GM12878 (cell line): ENCODE measurements around the gene DNASE2. TPM values are rescaled to one million over a fixed set of nuclear protein-coding genes. Genes with fewer than 3 reads are reported as not detected.

Experiments
- ATAC-seq: fragments of 200-7000 bp; cut with Tn5 transposase; 3 replicates; pipeline ENCODE4 v1.9.1; 2020; ENCODE audit warnings: mild to moderate bottlenecking, moderate library complexity
- BruUV-seq: library from RNA; stranded (reverse); fragments of 400-500 nt; replicated peaks from 2 replicates; lab custom pipeline; 2021; lab: Mats Ljungman, UMichigan
- CTCF ChIA-PET: fragments of 300-600 bp; sonication (Branson Sonifier 250); formaldehyde crosslinking; extraction: SDS; loops from one replicate; lab custom pipeline; 2021; ENCODE audit warnings: inconsistent platforms; lab: Yijun Ruan, JAX
- POLR2A ChIA-PET: fragments of 350-600 bp; formaldehyde crosslinking; extraction: SDS; loops from one replicate; lab custom pipeline; 2021; ENCODE audit warnings: inconsistent platforms; lab: Charles Lee
- RAD21 ChIA-PET: fragments of 300-600 bp; sonication (Branson Sonifier 250); formaldehyde crosslinking; loops from one replicate; lab custom pipeline; 2023; ENCODE audit warnings: antibody characterized with exemption; ENCODE audit not compliant: unreplicated experiment; lab: Charles Lee
- SMC1A ChIA-PET: fragments of 300-600 bp; sonication (Branson Sonifier 250); formaldehyde crosslinking; loops from one replicate; lab custom pipeline; 2023; ENCODE audit not compliant: unreplicated experiment, uncharacterized antibody; lab: Charles Lee
- DNase-seq: peaks from one replicate; pipeline ENCODE4 v3.0.0-alpha.2; 2011; ENCODE audit warnings: low read depth, low spot score
- FAIRE-seq: peaks from 3 replicates; lab custom pipeline; 2011; peaks lifted over from hg19 to GRCh38; lab: Jason Lieb, UNC
- H2AFZ ChIP-seq: 2 replicates; pipeline ENCODE4 v1.6.0; 2011; ENCODE audit warnings: low read depth, low read length, control low read depth; ENCODE audit not compliant: control insufficient read depth
- H3K27ac ChIP-seq: 2 replicates; pipeline ENCODE4 v1.5.1; 2011; ENCODE audit warnings: control low read depth; ENCODE audit not compliant: control insufficient read depth, insufficient read depth
- H3K27me3 ChIP-seq, 2 experiments: replicated peaks in 1 of 2; 2 replicates each; pipeline versions ENCODE4 v1.6.0 to v1.6.1; 2011; ENCODE audit warnings: low read length in 1 of 2; ENCODE audit not compliant: control insufficient read depth in 2 of 2, insufficient read depth in 2 of 2
- H3K36me3 ChIP-seq, 2 experiments: 2 replicates each; pipeline ENCODE4 v1.5.1; 2011; ENCODE audit warnings: low read length in 1 of 2; ENCODE audit not compliant: control insufficient read depth in 2 of 2, insufficient read depth in 2 of 2
- H3K4me1 ChIP-seq: 2 replicates; pipeline ENCODE4 v1.6.1; 2011; ENCODE audit warnings: mild to moderate bottlenecking, low read length, moderate library complexity, mixed read lengths; ENCODE audit not compliant: control insufficient read depth, insufficient read depth
- H3K4me2 ChIP-seq: 2 replicates; pipeline ENCODE4 v1.6.0; 2011; ENCODE audit warnings: control low read depth; ENCODE audit not compliant: control insufficient read depth, insufficient read depth
- H3K4me3 ChIP-seq: fragments of 200-600 bp; sonication (generic); 2 replicates; pipeline ENCODE4 v1.5.1; 2016
- H3K79me2 ChIP-seq: 2 replicates; pipeline ENCODE4 v1.6.0; 2011; ENCODE audit warnings: low read length; ENCODE audit not compliant: control insufficient read depth, insufficient read depth
- H3K9ac ChIP-seq: 2 replicates; pipeline ENCODE4 v1.8.0; 2011; ENCODE audit warnings: low read length, control low read depth, mixed read lengths; ENCODE audit not compliant: control insufficient read depth, insufficient read depth
- H3K9me3 ChIP-seq: replicated peaks from 3 replicates; pipeline ENCODE4 v1.5.1; 2011; ENCODE audit warnings: mild to moderate bottlenecking, low read length; ENCODE audit not compliant: control insufficient read depth, insufficient read depth
- H4K20me1 ChIP-seq: 2 replicates; pipeline ENCODE4 v1.6.0; 2011; ENCODE audit not compliant: control insufficient read depth, insufficient read depth
- ATF2 ChIP-seq: IDR thresholded peaks from 2 replicates; pipeline ENCODE4 v1.6.1; 2012; ENCODE audit warnings: low read length, inconsistent platforms
- BCL3 ChIP-seq: IDR thresholded peaks from 2 replicates; pipeline ENCODE4 v1.6.1; 2011; ENCODE audit warnings: borderline replicate concordance, low read depth, mild to moderate bottlenecking, moderate library complexity, low read length; ENCODE audit not compliant: insufficient read depth, poor library complexity, severe bottlenecking
- BRCA1 ChIP-seq: IDR thresholded peaks from 2 replicates; pipeline ENCODE4 v1.6.1; 2011; ENCODE audit warnings: low read depth, low read length, improper control_type of control experiment
- IKZF2 ChIP-seq, 2 experiments: fragments of 450-650 bp; IDR thresholded peaks; 2 replicates each; pipeline ENCODE4 v1.6.1; 2017; ENCODE audit warnings: mild to moderate bottlenecking in 2 of 2, moderate library complexity in 2 of 2
- IRF4 ChIP-seq: IDR thresholded peaks from 2 replicates; pipeline ENCODE4 v1.6.1; 2011; ENCODE audit warnings: low read depth, low read length
- MEF2B ChIP-seq: fragments of 450-650 bp; IDR thresholded peaks from 2 replicates; pipeline ENCODE4 v1.6.1; 2018; ENCODE audit warnings: mild to moderate bottlenecking, moderate library complexity; ENCODE audit not compliant: partially characterized antibody, poor library complexity, severe bottlenecking
- NBN ChIP-seq: fragments of 450-650 bp; IDR thresholded peaks from 2 replicates; pipeline ENCODE4 v1.6.1; 2016
- NFXL1 ChIP-seq: fragments of 450-650 bp; IDR thresholded peaks from 2 replicates; pipeline ENCODE4 v1.6.1; 2017; ENCODE audit warnings: antibody characterized with exemption, mild to moderate bottlenecking, borderline replicate concordance
- NFYA ChIP-seq: IDR thresholded peaks from 2 replicates; pipeline ENCODE4 v1.6.1; 2011; ENCODE audit warnings: low read depth, mild to moderate bottlenecking, low read length, improper control_type of control experiment, borderline replicate concordance
- POLR2A ChIP-seq: IDR thresholded peaks from 2 replicates; pipeline ENCODE4 v1.6.1; 2011; ENCODE audit warnings: low read depth, mild to moderate bottlenecking, low read length
- RB1 ChIP-seq: fragments of 450-650 bp; formaldehyde crosslinking; IDR thresholded peaks from 2 replicates; pipeline ENCODE4 v1.6.1; 2017; ENCODE audit warnings: mild to moderate bottlenecking, borderline replicate concordance
- REST ChIP-seq: IDR thresholded peaks from 2 replicates; pipeline ENCODE4 v1.6.1; 2012; ENCODE audit warnings: mild to moderate bottlenecking, low read depth, low read length
- SMAD5 ChIP-seq: IDR thresholded peaks from 2 replicates; pipeline ENCODE4 v1.6.1; 2016; ENCODE audit warnings: antibody characterized with exemption, low read depth
- SP1 ChIP-seq: IDR thresholded peaks from one replicate; pipeline ENCODE4 v1.6.1; 2011; ENCODE audit warnings: low read depth, low read length
- TARDBP ChIP-seq: IDR thresholded peaks from 2 replicates; pipeline ENCODE4 v1.6.1; 2016; ENCODE audit warnings: borderline replicate concordance
- USF2 ChIP-seq: IDR thresholded peaks from 2 replicates; pipeline ENCODE4 v1.6.1; 2011; ENCODE audit warnings: low read depth, low read length, improper control_type of control experiment, borderline replicate concordance
- WRNIP1 ChIP-seq: IDR thresholded peaks from 2 replicates; pipeline ENCODE4 v1.6.1; 2011; ENCODE audit warnings: low read depth, low read length, improper control_type of control experiment, borderline replicate concordance
- ZNF217 ChIP-seq: fragments of 450-650 bp; IDR thresholded peaks from 2 replicates; pipeline ENCODE4 v1.6.1; 2017; ENCODE audit warnings: antibody characterized with exemption, mild to moderate bottlenecking
- WGBS: methylation state at CpG from one replicate; pipeline ENCODE4 v1.1.6; 2016; ENCODE audit warnings: low lambda C conversion rate; ENCODE audit not compliant: insufficient replicate concordance, insufficient coverage; ENCODE audit errors: missing lambda C conversion rate; 5-methylcytosine and 5-hydroxymethylcytosine counted together
- in situ Hi-C: fragments of 300-500 bp; cut with MboI; formaldehyde crosslinking; loops from 9 replicates; pipeline ENCODE4 v1.14.3; 2018; ENCODE audit warnings: mixed read lengths
- intact Hi-C: fragments of 100-400 bp; cut with micrococcal nuclease; formaldehyde crosslinking; loops from one replicate; pipeline ENCODE4 v1.14.2; 2022; ENCODE audit not compliant: unreplicated experiment
- polyA plus RNA-seq, 11 experiments: library from polyadenylated mRNA; depleted of rRNA in 4 of 11; unstranded in 6 of 11; stranded (reverse) in 5 of 11; fragments of >200 nt; fragmentation: Nextera tagmentation in 4 of 11; fragmentation: Illumina TruSeq in 1 of 11; extraction: Ambion mirVana in 4 of 11; extraction: Trizol in 1 of 11; gene quantifications; 1 replicate in 1 of 11; 2 replicates in 10 of 11; pipeline versions ENCODE4 v1.2.1 to v1.2.3, GENCODE V29; 2011 to 2016; ENCODE audit warnings: inconsistent platforms in 2 of 11, missing spikeins in 2 of 11, low read depth in 1 of 11
- total RNA-seq, 4 experiments: library from RNA; depleted of rRNA in 3 of 4; stranded (reverse); fragments of >200 nt in 3 of 4; fragmentation: Illumina TruSeq in 1 of 4; extraction: Trizol in 1 of 4; gene quantifications; 2 replicates each; pipeline versions ENCODE4 v1.2.1 to v1.2.3, GENCODE V29; 2013 to 2021

The DNASE2 gene
- total and polyA plus RNA-seq, 10 of the 15 experiments (the other 5 are each of a cell fraction or from before 2014, with no cell fraction given) = 4.9 to 32.1 (median 22.0) TPM

GRCh38 chr19:12884627-12884925 is 3.3 kb upstream of the DNASE2 start:
- intact Hi-C loops (no loop called here), in situ Hi-C loops (loop anchor here (10.0 kb wide), 1 partner anchor 210 kb away; no protein-coding TSS in a partner anchor)
- Histone ChIP-seq H3K9ac (no peak overlapping the region), H3K27ac (no peak overlapping the region), H3K4me3 (peak overlapping the region; percentile 69; the same call in 1 of the 2 replicates), H3K4me2 (peak overlapping the region; percentile 75), H3K79me2 (peaks cover 4% of the 10 kb centered on the region; the same call in 1 of the 2 replicates), H4K20me1 (no peaks in the 10 kb centered on the region), H3K9me3 (peaks cover 7% of the 10 kb centered on the region), H2AFZ (peak overlapping the region; percentile 91), H3K27me3 (no peaks in the 10 kb centered on the region; a peak in 1 of 4 replicates), H3K4me1 (peaks cover 16% of the 10 kb centered on the region), H3K36me3 (no peaks in the 10 kb centered on the region)
- RAD21 ChIA-PET = interaction anchor here (0.9 to 1.9 kb wide), 7 partner anchors 14 to 209 kb away, joined by 3 to 31 read pairs (median 4); partner anchors contain the start of gene FARSA
- no peak for DNase-seq
- SMC1A ChIA-PET = interaction anchor here (0.8 to 3.2 kb wide), 5 partner anchors 49 to 93 kb away, joined by 3 to 29 read pairs (median 5); partner anchors contain the start of gene FARSA
- CTCF ChIA-PET = interaction anchor here (0.8 to 13.2 kb wide), 16 partner anchors 9 to 177 kb away, joined by 3 to 182 read pairs (median 4); partner anchors contain the start of gene FARSA
- 95% methylated on average over 12 of the region's 12 CpGs for WGBS
- no peak for ATAC-seq
- POLR2A ChIA-PET = interaction anchor here (0.6 to 2.1 kb wide), 5 partner anchors 14 to 83 kb away, joined by 4 to 11 read pairs (median 4); no protein-coding TSS in a partner anchor
- no TSS peak for BruUV-seq
- TF ChIP-seq BRCA1 (no peak), IKZF2 (IDR thresholded peaks at IDR 0.05) (no peak), MEF2B (no peak), BCL3 (no peak), TARDBP (no peak), USF2 (no peak), REST (no peak), IRF4 (no peak), WRNIP1 (no peak), POLR2A (no peak), NFXL1 (no peak), RB1 (no peak), NFYA (no peak), ZNF217 (no peak), SMAD5 (no peak), NBN (no peak), ATF2 (no peak), SP1 (no peak)
- no peak for FAIRE-seq
